Upper lobe of right lung (tissue), 1 donor: ENCODE data around the gene PLXDC1. TPM values are rescaled to one million over a fixed set of nuclear protein-coding genes. Genes with fewer than 3 reads are reported as not detected.

Experiments used
- ATAC-seq: fragments of 200-7000 bp; cut with Tn5 transposase; one replicate; pipeline ENCODE4 v1.9.1; 2020; ENCODE audit warnings: mild to moderate bottlenecking, moderate library complexity
- DNase-seq: peaks from one replicate; pipeline ENCODE4 v3.0.0-alpha.2; 2020
- H3K27ac ChIP-seq: fragments of 200-600 bp; one replicate; pipeline ENCODE4 v1.8.0; 2022
- H3K27me3 ChIP-seq: fragments of 200-600 bp; one replicate; pipeline ENCODE4 v1.8.0; 2022; ENCODE audit warnings: mild to moderate bottlenecking
- H3K36me3 ChIP-seq: fragments of 200-600 bp; one replicate; pipeline ENCODE4 v1.8.0; 2022
- H3K4me1 ChIP-seq: fragments of 200-600 bp; one replicate; pipeline ENCODE4 v1.8.0; 2022
- H3K4me3 ChIP-seq: fragments of 200-600 bp; one replicate; pipeline ENCODE4 v1.8.0; 2022; ENCODE audit warnings: mild to moderate bottlenecking
- H3K9me3 ChIP-seq: fragments of 200-600 bp; one replicate; pipeline ENCODE4 v1.8.0; 2022
- CTCF ChIP-seq: fragments of 200-600 bp; IDR thresholded peaks from one replicate; pipeline ENCODE4 v1.8.0; 2022; ENCODE audit warnings: antibody characterized with exemption
- intact Hi-C: fragments of 100-400 bp; cut with DNase I; formaldehyde crosslinking; loops from one replicate; pipeline ENCODE4 v1.11.0; 2022
- total RNA-seq: library from RNA; stranded (reverse); fragmentation: NEBNext Ultra II Directional; extraction: Animal tissue kit (Norgen Biotek cat#: 25700); gene quantifications from one replicate; pipeline ENCODE4 v1.2.1, GENCODE V29; 2021
- donor health status: DM: no; HTN: yes; CAD: no; lungs with severe emphysema.

Gene PLXDC1
- total RNA-seq, 1 donor from 2014 or later: 14.4 TPM

- Histone ChIP-seq H3K27me3 (no peaks in the 10 kb centered on the region), H3K27ac (no peak overlapping the region), H3K4me3 (no peak overlapping the region), H3K4me1 (peaks cover 4% of the 10 kb centered on the region), H3K36me3 (no peaks in the 10 kb centered on the region), H3K9me3 (no peaks in the 10 kb centered on the region)
- ATAC-seq (no peak), DNase-seq (no peak)
- intact Hi-C loops: no loop called here
- TF ChIP-seq CTCF: no peak
Measured at GRCh38 chr17:39145143-39145542, 6.3 kb downstream of the PLXDC1 start.

GRCh38 chr17:39144416-39144840 lies 7.0 kb downstream of the PLXDC1 start:
- TF ChIP-seq CTCF: no peak
- ATAC-seq: peak; percentile 85
- no peak overlapping the region for H3K27ac ChIP-seq
- intact Hi-C loops: no loop called here
- no peaks in the 10 kb centered on the region for H3K36me3 ChIP-seq
- no peak overlapping the region for H3K4me3 ChIP-seq
- H3K27me3 ChIP-seq: no peaks in the 10 kb centered on the region
- peak; percentile 92 for DNase-seq
- no peaks in the 10 kb centered on the region for H3K9me3 ChIP-seq
- peaks cover 4% of the 10 kb centered on the region for H3K4me1 ChIP-seq

GRCh38 chr17:39143552-39144093 lies 7.8 kb downstream of the PLXDC1 start:
- TF ChIP-seq CTCF: no peak
- H3K27me3 ChIP-seq: no peaks in the 10 kb centered on the region
- DNase-seq (no peak), ATAC-seq (no peak)
- H3K4me3 ChIP-seq: no peak overlapping the region
- H3K36me3 ChIP-seq: no peaks in the 10 kb centered on the region
- no peaks in the 10 kb centered on the region for H3K9me3 ChIP-seq
- no peak overlapping the region for H3K27ac ChIP-seq
- peaks cover 4% of the 10 kb centered on the region for H3K4me1 ChIP-seq
- intact Hi-C loops: no loop called here

GRCh38 chr17:39141915-39142664 lies 9.3 kb downstream of the PLXDC1 start:
- no peak for TF ChIP-seq CTCF
- no peaks in the 10 kb centered on the region for H3K36me3 ChIP-seq
- no peak overlapping the region for H3K4me3 ChIP-seq
- no peak for DNase-seq
- no peaks in the 10 kb centered on the region for H3K9me3 ChIP-seq
- intact Hi-C loops: no loop called here
- no peak for ATAC-seq
- peaks cover 4% of the 10 kb centered on the region for H3K4me1 ChIP-seq
- H3K27ac ChIP-seq: no peak overlapping the region
- no peaks in the 10 kb centered on the region for H3K27me3 ChIP-seq

- H3K27ac ChIP-seq: no peak overlapping the region
- no peak overlapping the region for H3K4me3 ChIP-seq
- TF ChIP-seq CTCF: no peak
- H3K4me1 ChIP-seq: peaks cover 4% of the 10 kb centered on the region
- intact Hi-C loops: no loop called here
- no peak for DNase-seq
- H3K27me3 ChIP-seq: no peaks in the 10 kb centered on the region
- no peaks in the 10 kb centered on the region for H3K36me3 ChIP-seq
- no peak for ATAC-seq
- no peaks in the 10 kb centered on the region for H3K9me3 ChIP-seq
Measured at GRCh38 chr17:39141294-39141693, 10.1 kb downstream of the PLXDC1 start.
